Ascending aorta (tissue), 2 donors: ENCODE measurements around the gene N4BP2L1. TPM values are rescaled to one million over a fixed set of nuclear protein-coding genes. Genes with fewer than 3 reads are reported as not detected.

Source experiments
- DNase-seq, 2 donors: peaks; one replicate each; pipeline ENCODE4 v3.0.0-alpha.2; 2019; ENCODE audit warnings: low spot score in 2 of 2
- H3K27ac ChIP-seq, 2 donors: fragments of 200-600 bp; sonication (generic); one replicate each; pipeline ENCODE4 v1.5.1; 2016 to 2017; ENCODE audit warnings: mild to moderate bottlenecking in 1 of 2
- H3K27me3 ChIP-seq: fragments of 200-600 bp; sonication (generic); one replicate; pipeline ENCODE4 v1.5.1; 2017
- H3K36me3 ChIP-seq, 2 donors: fragments of 200-600 bp; sonication (generic); one replicate each; pipeline ENCODE4 v1.5.1; 2016
- H3K4me1 ChIP-seq, 2 donors: fragments of 200-600 bp; sonication (generic); one replicate each; pipeline ENCODE4 v1.5.1; 2016 to 2017; ENCODE audit warnings: mild to moderate bottlenecking in 1 of 2
- H3K4me3 ChIP-seq, 2 donors: fragments of 200-600 bp; sonication (generic); one replicate each; pipeline ENCODE4 v1.5.1; 2016 to 2017; ENCODE audit warnings: mild to moderate bottlenecking in 1 of 2
- H3K9me3 ChIP-seq, 2 donors: fragments of 200-600 bp; sonication (generic); one replicate each; pipeline ENCODE4 v1.5.1; 2016
- CTCF ChIP-seq, 3 experiments: fragments of 200-600 bp in 2 of 3; fragments of 450-650 bp in 1 of 3; sonication (generic) in 2 of 3; IDR thresholded peaks; one replicate each; pipeline ENCODE4 v1.5.1; 2016 to 2019; ENCODE audit warnings: antibody characterized with exemption in 3 of 3, mild to moderate bottlenecking in 1 of 3, moderate library complexity in 1 of 3
- intact Hi-C: fragments of 100-400 bp; cut with DNase I; formaldehyde crosslinking; loops from one replicate; pipeline ENCODE4 v1.15.1; 2023
- total RNA-seq: library from RNA; depleted of rRNA; stranded (reverse); fragments of >200 nt; gene quantifications from one replicate; pipeline ENCODE4 v1.1.0, GENCODE V29; 2016

The N4BP2L1 gene
- total RNA-seq = 27.2 TPM

- H3K27ac ChIP-seq = peak within 1 kb of the TSS; percentile 90 to 99
- peak; percentile 76 to 92 for DNase-seq
- no peaks in the 10 kb centered on the region for H3K9me3 ChIP-seq
- no peaks in the 10 kb centered on the region for H3K36me3 ChIP-seq
- peaks cover 0 to 18% of the 10 kb centered on the region in 2 donors for H3K4me1 ChIP-seq
- no peak for TF ChIP-seq CTCF (IDR thresholded peaks at IDR 0.05)
- intact Hi-C loops = loop anchor here (2.0 to 5.0 kb wide), 3 partner anchors 106 to 159 kb away; partner anchors contain the start of genes N4BP2L2 and PDS5B
- peak within 1 kb of the TSS; percentile 86 to 99 for H3K4me3 ChIP-seq
- no peaks in the 10 kb centered on the region for H3K27me3 ChIP-seq
Measured at GRCh38 chr13:32427852-32428580, at the start of gene N4BP2L1. N4BP2L1 (minus strand) TSS chr13:32428130; CDS start chr13:32428082, 48 bp downstream.

- intact Hi-C loops = no loop called here
- Histone ChIP-seq H3K27me3 (no peaks in the 10 kb centered on the region), H3K9me3 (no peaks in the 10 kb centered on the region), H3K27ac (peak overlapping the region in 1 of 2 donors; percentile 50), H3K4me3 (no peak overlapping the region), H3K36me3 (peaks cover 0 to 10% of the 10 kb centered on the region in 2 donors), H3K4me1 (peaks cover 0 to 3% of the 10 kb centered on the region in 2 donors)
- no peak for TF ChIP-seq CTCF (IDR thresholded peaks at IDR 0.05)
- DNase-seq = no peak
Measured at GRCh38 chr13:32476892-32477291, 49.0 kb upstream of the N4BP2L1 start.

GRCh38 chr13:32476021-32476731, 48.2 kb upstream of the N4BP2L1 start:
- no peaks in the 10 kb centered on the region for H3K9me3 ChIP-seq
- no peak for TF ChIP-seq CTCF (IDR thresholded peaks at IDR 0.05)
- peaks cover 0 to 10% of the 10 kb centered on the region in 2 donors for H3K36me3 ChIP-seq
- H3K4me3 ChIP-seq = no peak overlapping the region
- H3K27me3 ChIP-seq = no peaks in the 10 kb centered on the region
- H3K4me1 ChIP-seq = peaks cover 0 to 7% of the 10 kb centered on the region in 2 donors
- intact Hi-C loops = no loop called here
- no peak for DNase-seq
- H3K27ac ChIP-seq = peak overlapping the region; percentile 8 to 50

GRCh38 chr13:32474999-32475792, 47.3 kb upstream of the N4BP2L1 start:
- no peak for DNase-seq
- no peak for TF ChIP-seq CTCF (IDR thresholded peaks at IDR 0.05)
- Histone ChIP-seq H3K36me3 (peaks cover 0 to 10% of the 10 kb centered on the region in 2 donors), H3K27me3 (no peaks in the 10 kb centered on the region), H3K4me3 (no peak overlapping the region), H3K27ac (no peak overlapping the region), H3K4me1 (peaks cover 0 to 7% of the 10 kb centered on the region in 2 donors), H3K9me3 (no peaks in the 10 kb centered on the region)
- intact Hi-C loops = no loop called here

GRCh38 chr13:32473650-32474049, 45.7 kb upstream of the N4BP2L1 start:
- no peak for TF ChIP-seq CTCF (IDR thresholded peaks at IDR 0.05)
- Histone ChIP-seq H3K36me3 (peaks cover 0 to 14% of the 10 kb centered on the region in 2 donors), H3K9me3 (no peaks in the 10 kb centered on the region), H3K4me1 (peaks cover 0 to 7% of the 10 kb centered on the region in 2 donors), H3K27me3 (no peaks in the 10 kb centered on the region), H3K27ac (no peak overlapping the region), H3K4me3 (no peak overlapping the region)
- no peak for DNase-seq
- intact Hi-C loops = no loop called here
